ENCODE data around the gene CCDC102B. TPM values are rescaled to one million over a fixed set of nuclear protein-coding genes. Genes with fewer than 3 reads are reported as not detected.

Gene CCDC102B
- total RNA-seq = 3.1 and 4.4 TPM in 2 replicates
- long read RNA-seq, partial matches to known transcripts = 0 of 9 reads
- long read RNA-seq, other reads (novel, unspliced or antisense) = 8 of 9 reads

GRCh38 chr18:68797871-68798270 is at the start of gene CCDC102B:
Gene CCDC102B (plus strand): TSS chr18:68798080. CDS start chr18:68836764, 38,684 bp downstream.
- Mint-ChIP-seq H3K9me3 (ENCODE audit: low read depth) (no peaks in the 10 kb centered on the region), H3K36me3 (ENCODE audit: insufficient read depth) (no peaks in the 10 kb centered on the region), H3K27me3 (no peaks in the 10 kb centered on the region), H3K4me1 (ENCODE audit: low read depth) (no peaks in the 10 kb centered on the region), H3K27ac (no peak within 1 kb of the TSS), H3K4me3 (ENCODE audit: low read depth) (no peak within 1 kb of the TSS)
- TF ChIP-seq CTCF (IDR thresholded peaks at IDR 0.05; ENCODE audit: unreplicated experiment) = no peak
- no peak for DNase-seq (ENCODE audit: low spot score, unreplicated experiment)

- Mint-ChIP-seq H3K27me3 (no peaks in the 10 kb centered on the region), H3K4me3 (ENCODE audit: low read depth) (no peak overlapping the region), H3K36me3 (ENCODE audit: insufficient read depth) (no peaks in the 10 kb centered on the region), H3K27ac (no peak overlapping the region), H3K4me1 (ENCODE audit: low read depth) (no peaks in the 10 kb centered on the region), H3K9me3 (ENCODE audit: low read depth) (peaks cover 9% of the 10 kb centered on the region)
- DNase-seq (ENCODE audit: low spot score, unreplicated experiment) = no peak
- TF ChIP-seq CTCF (IDR thresholded peaks at IDR 0.05; ENCODE audit: unreplicated experiment) = no peak
Observed at GRCh38 chr18:68757126-68757525, 40.8 kb upstream of the CCDC102B start.

- Mint-ChIP-seq H3K27me3 (no peaks in the 10 kb centered on the region), H3K36me3 (ENCODE audit: insufficient read depth) (no peaks in the 10 kb centered on the region), H3K4me1 (ENCODE audit: low read depth) (no peaks in the 10 kb centered on the region), H3K4me3 (ENCODE audit: low read depth) (no peak overlapping the region), H3K27ac (no peak overlapping the region), H3K9me3 (ENCODE audit: low read depth) (peaks cover 9% of the 10 kb centered on the region)
- DNase-seq (ENCODE audit: low spot score, unreplicated experiment) = no peak
- TF ChIP-seq CTCF (IDR thresholded peaks at IDR 0.05; ENCODE audit: unreplicated experiment) = no peak
Observed at GRCh38 chr18:68759308-68759707, 38.6 kb upstream of the CCDC102B start.

- H3K27me3 Mint-ChIP-seq = no peaks in the 10 kb centered on the region
- no peak overlapping the region for H3K4me3 Mint-ChIP-seq (ENCODE audit: low read depth)
- no peaks in the 10 kb centered on the region for H3K4me1 Mint-ChIP-seq (ENCODE audit: low read depth)
- H3K36me3 Mint-ChIP-seq (ENCODE audit: insufficient read depth) = no peaks in the 10 kb centered on the region
- TF ChIP-seq CTCF (IDR thresholded peaks at IDR 0.05; ENCODE audit: unreplicated experiment) = no peak
- DNase-seq (ENCODE audit: low spot score, unreplicated experiment) = no peak
- peaks cover 9% of the 10 kb centered on the region for H3K9me3 Mint-ChIP-seq (ENCODE audit: low read depth)
- H3K27ac Mint-ChIP-seq = no peak overlapping the region
Observed at GRCh38 chr18:68763083-68763482, 34.8 kb upstream of the CCDC102B start.

GRCh38 chr18:68764016-68764415 is 33.9 kb upstream of the CCDC102B start:
- Mint-ChIP-seq H3K27ac (no peak overlapping the region), H3K4me3 (ENCODE audit: low read depth) (no peak overlapping the region), H3K27me3 (no peaks in the 10 kb centered on the region), H3K9me3 (ENCODE audit: low read depth) (peaks cover 5% of the 10 kb centered on the region), H3K4me1 (ENCODE audit: low read depth) (no peaks in the 10 kb centered on the region), H3K36me3 (ENCODE audit: insufficient read depth) (no peaks in the 10 kb centered on the region)
- no peak for TF ChIP-seq CTCF (IDR thresholded peaks at IDR 0.05; ENCODE audit: unreplicated experiment)
- no peak for DNase-seq (ENCODE audit: low spot score, unreplicated experiment)

Data from progenitor cell of endocrine pancreas (in vitro differentiated cells).